Loucy (cell line): ENCODE measurements around the gene NAT8L.

Source experiments
- H2AFZ ChIP-seq: fragments of 200-600 bp; sonication (generic); 2 replicates; pipeline ENCODE4 v1.6.0; 2016; ENCODE audit warnings: antibody characterized with exemption, mild to moderate bottlenecking, low read length, moderate library complexity
- H3F3A ChIP-seq: fragments of 200-600 bp; 2 replicates; pipeline ENCODE4 v1.6.0; 2016; ENCODE audit warnings: antibody characterized with exemption, low read depth, mild to moderate bottlenecking
- H3K27me3 ChIP-seq: fragments of 200-600 bp; sonication (generic); 2 replicates; pipeline ENCODE4 v1.6.1; 2014; ENCODE audit warnings: low read length, mild to moderate bottlenecking; ENCODE audit not compliant: insufficient read depth, poor library complexity, severe bottlenecking
- H3K36me3 ChIP-seq: fragments of 200-600 bp; sonication (generic); 2 replicates; pipeline ENCODE4 v1.6.1; 2016; ENCODE audit warnings: low read length; ENCODE audit not compliant: insufficient read depth
- H3K4me1 ChIP-seq: fragments of 200-600 bp; sonication (generic); 2 replicates; pipeline ENCODE4 v1.5.1; 2014; ENCODE audit warnings: low read length, mild to moderate bottlenecking; ENCODE audit not compliant: insufficient read depth, poor library complexity, severe bottlenecking
- H3K4me2 ChIP-seq: fragments of 200-600 bp; sonication (generic); 2 replicates; pipeline ENCODE4 v1.6.0; 2014; ENCODE audit warnings: antibody characterized with exemption, low read length, low read depth, mild to moderate bottlenecking; ENCODE audit not compliant: poor library complexity, severe bottlenecking
- H3K4me3 ChIP-seq: fragments of 200-600 bp; sonication (generic); 2 replicates; pipeline ENCODE4 v1.5.1; 2014; ENCODE audit warnings: low read length, mild to moderate bottlenecking, mixed read lengths; ENCODE audit not compliant: poor library complexity, severe bottlenecking
- H3K79me2 ChIP-seq: fragments of 200-600 bp; sonication (generic); 2 replicates; pipeline ENCODE4 v1.6.1; 2014; ENCODE audit warnings: low read length; ENCODE audit not compliant: insufficient read depth
- H3K9ac ChIP-seq: fragments of 200-600 bp; sonication (generic); 2 replicates; pipeline ENCODE4 v1.6.0; 2014; ENCODE audit warnings: mild to moderate bottlenecking, low read depth, low read length, moderate library complexity; ENCODE audit not compliant: poor library complexity, severe bottlenecking
- H3K9me2 ChIP-seq: fragments of 200-600 bp; sonication (generic); replicated peaks from 2 replicates; pipeline ENCODE4 v1.6.1; 2016; ENCODE audit warnings: low read depth, low read length, mixed read lengths
- H3K9me3 ChIP-seq: fragments of 200-600 bp; sonication (generic); 2 replicates; pipeline ENCODE4 v1.6.1; 2014; ENCODE audit warnings: mild to moderate bottlenecking, antibody characterized with exemption, low read length, low read depth; ENCODE audit not compliant: insufficient read depth
- H4K20me1 ChIP-seq: fragments of 200-600 bp; sonication (generic); 2 replicates; pipeline ENCODE4 v1.6.0; 2014; ENCODE audit warnings: antibody characterized with exemption, low read length, mild to moderate bottlenecking; ENCODE audit not compliant: insufficient read depth, poor library complexity, severe bottlenecking
- CTCF ChIP-seq: fragments of 200-600 bp; sonication (generic); conservative IDR thresholded peaks from 2 replicates; pipeline ENCODE4 v1.5.1; 2014; ENCODE audit warnings: mild to moderate bottlenecking, antibody characterized with exemption, low read length
- EZH2phosphoT487 ChIP-seq: fragments of 200-600 bp; IDR thresholded peaks from 2 replicates; pipeline ENCODE4 v1.6.1; 2018; ENCODE audit warnings: antibody characterized with exemption, mild to moderate bottlenecking, moderate library complexity, borderline replicate concordance

Gene NAT8L

GRCh38 chr4:2092669-2093053, 33.5 kb downstream of the NAT8L start:
- TF ChIP-seq CTCF (no peak), EZH2phosphoT487 (no peak)
- no peaks in the 10 kb centered on the region for H3K4me1 ChIP-seq

GRCh38 chr4:2093265-2093664, 34.1 kb downstream of the NAT8L start:
- TF ChIP-seq EZH2phosphoT487 (no peak), CTCF (no peak)

More at GRCh38 chr4:2092669-2093053, 33.5 kb downstream of the NAT8L start:
- Histone ChIP-seq H3F3A (no peaks in the 10 kb centered on the region), H3K79me2 (no peaks in the 10 kb centered on the region), H3K36me3 (no peaks in the 10 kb centered on the region), H3K27me3 (no peaks in the 10 kb centered on the region), H3K9ac (no peak overlapping the region), H3K9me2 (no peaks in the 10 kb centered on the region), H3K4me3 (no peak overlapping the region), H2AFZ (no peak overlapping the region), H3K4me2 (no peak overlapping the region), H3K9me3 (peaks cover 7% of the 10 kb centered on the region), H4K20me1 (no peaks in the 10 kb centered on the region)

GRCh38 chr4:2094545-2094944, 35.4 kb downstream of the NAT8L start:
- no peak overlapping the region for H3K9ac ChIP-seq
- H3K79me2 ChIP-seq: no peaks in the 10 kb centered on the region
- no peaks in the 10 kb centered on the region for H3K27me3 ChIP-seq

More at GRCh38 chr4:2093265-2093664, 34.1 kb downstream of the NAT8L start:
- no peaks in the 10 kb centered on the region for H3F3A ChIP-seq
- no peak overlapping the region for H3K9ac ChIP-seq
- H3K27me3 ChIP-seq: no peaks in the 10 kb centered on the region
- no peak overlapping the region for H2AFZ ChIP-seq
- no peaks in the 10 kb centered on the region for H4K20me1 ChIP-seq
- no peaks in the 10 kb centered on the region for H3K79me2 ChIP-seq
- H3K4me3 ChIP-seq: no peak overlapping the region
- H3K9me3 ChIP-seq: peaks cover 7% of the 10 kb centered on the region
- no peaks in the 10 kb centered on the region for H3K36me3 ChIP-seq
- H3K9me2 ChIP-seq: no peaks in the 10 kb centered on the region
- H3K4me2 ChIP-seq: no peak overlapping the region
- no peaks in the 10 kb centered on the region for H3K4me1 ChIP-seq

More at GRCh38 chr4:2094545-2094944, 35.4 kb downstream of the NAT8L start:
- TF ChIP-seq CTCF (no peak), EZH2phosphoT487 (no peak)
- no peak overlapping the region for H3K4me3 ChIP-seq
- H4K20me1 ChIP-seq: no peaks in the 10 kb centered on the region
- no peaks in the 10 kb centered on the region for H3F3A ChIP-seq
- no peak overlapping the region for H3K4me2 ChIP-seq
- no peak overlapping the region for H2AFZ ChIP-seq
- H3K9me3 ChIP-seq: peaks cover 7% of the 10 kb centered on the region
- no peaks in the 10 kb centered on the region for H3K9me2 ChIP-seq
- no peaks in the 10 kb centered on the region for H3K36me3 ChIP-seq
- no peaks in the 10 kb centered on the region for H3K4me1 ChIP-seq
